B cell (primary cell): ENCODE data around the gene HS6ST2. TPM values are rescaled to one million over a fixed set of nuclear protein-coding genes. Genes with fewer than 3 reads are reported as not detected.

Experiments used
- ATAC-seq: fragments of 200-7000 bp; cut with Tn5 transposase; one replicate; pipeline ENCODE4 v1.10.0; 2021; ENCODE audit warnings: low read depth, mild to moderate bottlenecking, moderate number of reproducible peaks, moderate library complexity
- CTCF ChIA-PET: fragments of 350-600 bp; sonication (Branson Sonifier 250); formaldehyde crosslinking; loops from one replicate; lab custom pipeline; 2021; ENCODE audit warnings: antibody characterized with exemption, inconsistent platforms; lab: Charles Lee
- POLR2A ChIA-PET: fragments of 350-600 bp; sonication (Branson Sonifier 250); formaldehyde crosslinking; loops from one replicate; lab custom pipeline; 2021; ENCODE audit warnings: antibody characterized with exemption; lab: Charles Lee
- DNase-seq: peaks from one replicate; pipeline ENCODE4 v3.0.0; 2013
- H2AFZ ChIP-seq: 2 replicates; pipeline ENCODE4 v1.6.1; 2012; ENCODE audit warnings: mild to moderate bottlenecking, low read depth, low read length; ENCODE audit not compliant: insufficient read depth, poor library complexity, severe bottlenecking
- H3K27ac ChIP-seq, 2 donors: 1 replicate in 1 of 2; 2 replicates in 1 of 2; pipeline ENCODE4 v1.5.1; 2012 to 2013; ENCODE audit warnings: low read length in 2 of 2, mild to moderate bottlenecking in 2 of 2, moderate library complexity in 1 of 2
- H3K27me3 ChIP-seq, 4 experiments: fragments of 200-600 bp in 1 of 4; sonication (generic) in 1 of 4; replicated peaks in 1 of 4; 1 replicate in 2 of 4; 2 replicates in 2 of 4; pipeline versions ENCODE4 v1.6.1 to v1.7.0; 2013 to 2016; ENCODE audit warnings: low read length in 3 of 4, mild to moderate bottlenecking in 2 of 4, mixed read lengths in 1 of 4, moderate library complexity in 1 of 4; ENCODE audit not compliant: insufficient read depth in 4 of 4, control insufficient read depth in 3 of 4; ENCODE audit errors: control extremely low read depth in 1 of 4
- H3K36me3 ChIP-seq, 2 experiments: replicated peaks in 1 of 2; 1 replicate in 1 of 2; 2 replicates in 1 of 2; pipeline versions ENCODE4 v1.6.1 to v1.7.1; 2013; ENCODE audit warnings: low read length in 1 of 2; ENCODE audit not compliant: insufficient read depth in 2 of 2, control insufficient read depth in 1 of 2; ENCODE audit errors: control extremely low read depth in 1 of 2, extremely low read depth in 1 of 2
- H3K4me1 ChIP-seq, 2 donors: fragments of 200-600 bp in 1 of 2; sonication (generic) in 1 of 2; 1 replicate in 1 of 2; 2 replicates in 1 of 2; pipeline versions ENCODE4 v1.5.1 to v1.6.1; 2013 to 2017; ENCODE audit warnings: low read length in 2 of 2; ENCODE audit not compliant: control insufficient read depth in 2 of 2, insufficient read depth in 2 of 2
- H3K4me2 ChIP-seq: replicated peaks from 2 replicates; pipeline ENCODE3; 2012; ENCODE audit warnings: mild to moderate bottlenecking, low read depth, low read length; ENCODE audit not compliant: poor library complexity, severe bottlenecking
- H3K4me3 ChIP-seq, 5 experiments: fragments of 200-600 bp in 1 of 5; sonication (generic) in 1 of 5; 1 replicate in 3 of 5; 2 replicates in 2 of 5; pipeline versions ENCODE4 v1.5.1 to v1.7.0; 2011 to 2016; ENCODE audit warnings: low read length in 4 of 5, mild to moderate bottlenecking in 4 of 5, low read depth in 2 of 5, control low read depth in 1 of 5, moderate library complexity in 1 of 5; ENCODE audit not compliant: insufficient read depth in 1 of 5; ENCODE audit errors: control extremely low read depth in 1 of 5, extremely low read depth in 1 of 5
- H3K79me2 ChIP-seq: fragments of 200-600 bp; sonication (generic); one replicate; pipeline ENCODE4 v1.6.0; 2016; ENCODE audit warnings: low read length; ENCODE audit not compliant: control insufficient read depth, insufficient read depth
- H3K9ac ChIP-seq: fragments of 200-600 bp; sonication (generic); 2 replicates; pipeline ENCODE4 v1.6.1; 2017; ENCODE audit warnings: mild to moderate bottlenecking, low read length, moderate library complexity
- H3K9me3 ChIP-seq, 3 donors: one replicate each; pipeline versions ENCODE4 v1.6.1 to v1.7.1; 2013; ENCODE audit warnings: low read length in 2 of 3; ENCODE audit not compliant: control insufficient read depth in 2 of 3, insufficient read depth in 1 of 3; ENCODE audit errors: control extremely low read depth in 1 of 3
- H4K20me1 ChIP-seq: 2 replicates; pipeline ENCODE4 v1.6.0; 2012; ENCODE audit warnings: mild to moderate bottlenecking, low read length; ENCODE audit not compliant: insufficient read depth, control insufficient read depth, poor library complexity, severe bottlenecking
- H3K27ac Mint-ChIP-seq: one replicate; pipeline ENCODE4 v1.8.0; 2021; ENCODE audit warnings: mixed read lengths
- H3K27me3 Mint-ChIP-seq: one replicate; pipeline ENCODE4 v1.8.0; 2021; ENCODE audit warnings: mixed read lengths
- H3K4me1 Mint-ChIP-seq: one replicate; pipeline ENCODE4 v1.8.0; 2021; ENCODE audit warnings: mixed read lengths
- H3K4me3 Mint-ChIP-seq: one replicate; pipeline ENCODE4 v1.8.0; 2021; ENCODE audit warnings: mixed read lengths
- H3K9me3 Mint-ChIP-seq: one replicate; pipeline ENCODE4 v1.8.0; 2022; ENCODE audit warnings: mixed read lengths; ENCODE audit not compliant: insufficient read depth
- EZH2 ChIP-seq: IDR thresholded peaks from 2 replicates; pipeline ENCODE4 v1.6.1; 2012; ENCODE audit warnings: borderline replicate concordance, low read depth, mild to moderate bottlenecking, moderate library complexity, low read length; ENCODE audit not compliant: insufficient read depth, poor library complexity, severe bottlenecking
- WGBS: methylation state at CpG from one replicate; pipeline ENCODE4 v1.1.5; 2013; ENCODE audit warnings: missing lambda C conversion rate; ENCODE audit not compliant: insufficient coverage; 5-methylcytosine and 5-hydroxymethylcytosine counted together
- intact Hi-C: fragments of 100-400 bp; cut with micrococcal nuclease; formaldehyde crosslinking; loops from one replicate; pipeline ENCODE4 v1.10.0; 2022
- polyA plus RNA-seq: library from polyadenylated mRNA; depleted of rRNA; stranded (reverse); fragments of >200 nt; gene quantifications from 2 replicates; pipeline ENCODE4 v1.2.3, GENCODE V29; 2012
- total RNA-seq, 2 donors: library from RNA; stranded (reverse); fragments of 120-200 nt in 1 of 2; gene quantifications; 1 replicate in 1 of 2; 2 replicates in 1 of 2; pipeline versions ENCODE4 v1.2.3 to v1.2.4, GENCODE V29; 2013 to 2022
- TF ChIP-seq, protein P1 (sequence below): fragments of 200-600 bp; IDR thresholded peaks from one replicate; pipeline ENCODE4 v1.8.0; 2022; ENCODE audit warnings: antibody characterized with exemption, mild to moderate bottlenecking

Gene HS6ST2
- total and polyA plus RNA-seq, 2 donors (not counting 1 experiment from before 2014, with no cell fraction given): not detected

DNA sequence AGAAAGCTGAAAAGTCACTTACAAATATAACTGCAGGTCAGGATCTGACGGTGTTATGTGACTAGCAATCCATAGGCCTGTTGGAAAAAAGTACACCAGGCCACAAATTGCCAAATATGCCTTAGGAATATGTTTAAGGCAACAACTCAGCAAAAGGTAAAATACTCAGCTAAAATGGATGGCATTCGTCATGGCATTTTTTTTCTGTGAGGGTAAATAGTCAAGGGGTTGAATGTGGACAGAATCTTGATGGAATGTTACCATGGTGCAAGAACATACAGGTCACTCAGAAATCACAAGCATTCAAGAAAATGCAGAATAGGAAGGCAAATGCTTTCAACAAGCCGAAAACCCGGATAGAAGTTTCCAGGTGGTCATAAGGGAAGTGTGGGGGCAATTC is 347.9 kb downstream of the HS6ST2 start:
- CTCF ChIA-PET: no interaction called here

DNA sequence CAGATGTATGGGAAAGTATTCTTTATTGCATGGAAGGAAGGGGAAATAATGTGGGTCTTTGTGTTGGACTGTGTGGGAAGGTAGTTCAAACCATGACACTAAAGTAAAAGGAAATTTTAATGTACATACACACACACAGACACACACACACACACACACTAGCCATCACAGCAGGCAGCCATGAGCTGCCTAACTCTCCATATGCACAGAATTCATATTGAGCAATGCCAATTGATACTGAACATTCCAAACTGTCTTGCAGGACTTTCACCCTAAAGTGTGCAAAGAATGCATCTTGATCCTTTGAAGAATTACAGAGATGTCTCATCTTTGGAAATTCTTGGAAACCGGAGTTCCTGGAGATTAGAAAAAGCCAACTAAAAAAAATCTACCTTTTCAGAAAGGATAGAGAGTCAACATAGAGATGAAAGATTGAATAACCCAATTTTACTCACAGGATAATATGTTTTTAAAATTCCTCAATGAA is 349.0 kb downstream of the HS6ST2 start:
- Histone ChIP-seq H4K20me1 (no peaks in the 10 kb centered on the region), H3K79me2 (no peaks in the 10 kb centered on the region), H3K4me3 (no peak overlapping the region), H3K4me1 (no peaks in the 10 kb centered on the region), H3K36me3 (no peaks in the 10 kb centered on the region), H3K9me3 (no peaks in the 10 kb centered on the region), H3K27me3 (peaks cover 0 to 10% (median 0%) of the 10 kb centered on the region in 4 experiments), H3K4me2 (no peak overlapping the region), H3K9ac (no peak overlapping the region), H3K27ac (no peak overlapping the region), H2AFZ (no peak overlapping the region)
- H3K4me3 Mint-ChIP-seq: no peak overlapping the region
- DNase-seq: no peak
- CTCF ChIA-PET: no interaction called here
- intact Hi-C loops: no loop called here
- ATAC-seq: no peak
- no peaks in the 10 kb centered on the region for H3K4me1 Mint-ChIP-seq
- H3K27me3 Mint-ChIP-seq: no peaks in the 10 kb centered on the region
- POLR2A ChIA-PET: no interaction called here
- TF ChIP-seq EZH2: no peak
- TF ChIP-seq, protein P1, sequence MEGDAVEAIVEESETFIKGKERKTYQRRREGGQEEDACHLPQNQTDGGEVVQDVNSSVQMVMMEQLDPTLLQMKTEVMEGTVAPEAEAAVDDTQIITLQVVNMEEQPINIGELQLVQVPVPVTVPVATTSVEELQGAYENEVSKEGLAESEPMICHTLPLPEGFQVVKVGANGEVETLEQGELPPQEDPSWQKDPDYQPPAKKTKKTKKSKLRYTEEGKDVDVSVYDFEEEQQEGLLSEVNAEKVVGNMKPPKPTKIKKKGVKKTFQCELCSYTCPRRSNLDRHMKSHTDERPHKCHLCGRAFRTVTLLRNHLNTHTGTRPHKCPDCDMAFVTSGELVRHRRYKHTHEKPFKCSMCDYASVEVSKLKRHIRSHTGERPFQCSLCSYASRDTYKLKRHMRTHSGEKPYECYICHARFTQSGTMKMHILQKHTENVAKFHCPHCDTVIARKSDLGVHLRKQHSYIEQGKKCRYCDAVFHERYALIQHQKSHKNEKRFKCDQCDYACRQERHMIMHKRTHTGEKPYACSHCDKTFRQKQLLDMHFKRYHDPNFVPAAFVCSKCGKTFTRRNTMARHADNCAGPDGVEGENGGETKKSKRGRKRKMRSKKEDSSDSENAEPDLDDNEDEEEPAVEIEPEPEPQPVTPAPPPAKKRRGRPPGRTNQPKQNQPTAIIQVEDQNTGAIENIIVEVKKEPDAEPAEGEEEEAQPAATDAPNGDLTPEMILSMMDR: no peak
- H3K9me3 Mint-ChIP-seq: no peaks in the 10 kb centered on the region
- H3K27ac Mint-ChIP-seq: no peak overlapping the region
- WGBS: no CpG with 5 or more reads among the region's 1 CpG

More for the DNA sequence above, 347.9 kb downstream of the HS6ST2 start:
- DNase-seq (no peak), ATAC-seq (no peak)
- Histone ChIP-seq H3K36me3 (no peaks in the 10 kb centered on the region), H3K4me1 (no peaks in the 10 kb centered on the region), H3K27me3 (peaks cover 0 to 10% (median 0%) of the 10 kb centered on the region in 4 experiments), H2AFZ (no peak overlapping the region), H3K9ac (no peak overlapping the region), H3K4me3 (no peak overlapping the region), H3K4me2 (no peak overlapping the region), H4K20me1 (no peaks in the 10 kb centered on the region), H3K79me2 (no peaks in the 10 kb centered on the region), H3K27ac (no peak overlapping the region), H3K9me3 (no peaks in the 10 kb centered on the region)
- intact Hi-C loops: loop anchor here (5.0 to 10.0 kb wide), 3 partner anchors 118 to 756 kb away; no protein-coding TSS in a partner anchor
- Mint-ChIP-seq H3K4me1 (no peaks in the 10 kb centered on the region), H3K27ac (no peak overlapping the region), H3K4me3 (no peak overlapping the region), H3K27me3 (no peaks in the 10 kb centered on the region), H3K9me3 (no peaks in the 10 kb centered on the region)
- no peak for TF ChIP-seq EZH2
- TF ChIP-seq, protein P1: no peak
- WGBS: no CpG with 5 or more reads among the region's 4 CpGs
- POLR2A ChIA-PET: no interaction called here
